HFFc6 (cell line): Measurements from ENCODE around the gene MROH2B. TPM values are rescaled to one million over a fixed set of nuclear protein-coding genes. Genes with fewer than 3 reads are reported as not detected.

Experiments used
- DNase-seq: peaks from one replicate; pipeline ENCODE4 v3.0.0-alpha.2; 2018
- H3K27ac Mint-ChIP-seq: 2 replicates; pipeline ENCODE4 v1.8.0; 2020; ENCODE audit warnings: mild to moderate bottlenecking, mixed read lengths
- H3K27me3 Mint-ChIP-seq: 2 replicates; pipeline ENCODE4 v1.8.0; 2021; ENCODE audit warnings: mild to moderate bottlenecking, moderate library complexity, mixed read lengths; ENCODE audit not compliant: insufficient read depth
- H3K36me3 Mint-ChIP-seq: 2 replicates; pipeline ENCODE4 v1.8.0; 2021; ENCODE audit warnings: low read depth, mixed read lengths
- H3K4me1 Mint-ChIP-seq: 2 replicates; pipeline ENCODE4 v1.8.0; 2020; ENCODE audit warnings: low read depth, mixed read lengths
- H3K4me3 Mint-ChIP-seq: 2 replicates; pipeline ENCODE4 v1.8.0; 2020; ENCODE audit warnings: mild to moderate bottlenecking, moderate library complexity, mixed read lengths
- H3K9me3 Mint-ChIP-seq: 2 replicates; pipeline ENCODE4 v1.8.0; 2020; ENCODE audit warnings: mild to moderate bottlenecking, mixed read lengths
- CTCF ChIP-seq: fragments of 200-600 bp; sonication (generic); IDR thresholded peaks from 2 replicates; pipeline ENCODE4 v1.5.0; 2021; ENCODE audit warnings: antibody characterized with exemption, mild to moderate bottlenecking
- total RNA-seq, 6 experiments: library from RNA; stranded (reverse); fragmentation: NEBNext Ultra II Directional; extraction: Animal tissue kit (Norgen Biotek cat#: 25700); gene quantifications; 2 replicates in 1 of 6; 3 replicates in 5 of 6; pipeline ENCODE4 v1.2.3, GENCODE V29; 2021

The MROH2B gene
- total RNA-seq, 6 experiments from 2014 or later: not detected

GRCh38 chr5:40957048-40957447, 114.1 kb downstream of the MROH2B start:
- peaks cover 14% of the 10 kb centered on the region for H3K9me3 Mint-ChIP-seq
- TF ChIP-seq CTCF: no peak
- no peak for DNase-seq
- H3K36me3 Mint-ChIP-seq: peaks cover 8% of the 10 kb centered on the region; the same call in 1 of the 2 replicates
- H3K27me3 Mint-ChIP-seq: no peaks in the 10 kb centered on the region; the same call in 1 of the 2 replicates
- peaks cover 8% of the 10 kb centered on the region; the same call in 1 of the 2 replicates for H3K4me1 Mint-ChIP-seq
- no peak overlapping the region for H3K4me3 Mint-ChIP-seq
- no peak overlapping the region for H3K27ac Mint-ChIP-seq

GRCh38 chr5:40955313-40955712, 115.8 kb downstream of the MROH2B start:
- H3K27ac Mint-ChIP-seq: no peak overlapping the region
- peaks cover 11% of the 10 kb centered on the region for H3K9me3 Mint-ChIP-seq
- no peak for TF ChIP-seq CTCF
- no peak overlapping the region for H3K4me3 Mint-ChIP-seq
- peaks cover 7% of the 10 kb centered on the region; the same call in 1 of the 2 replicates for H3K36me3 Mint-ChIP-seq
- peaks cover 5% of the 10 kb centered on the region; the same call in 1 of the 2 replicates for H3K4me1 Mint-ChIP-seq
- no peaks in the 10 kb centered on the region; the same call in 1 of the 2 replicates for H3K27me3 Mint-ChIP-seq
- no peak for DNase-seq

Other genes starting within 250 kb of the MROH2B start
- 1,000 to 10,000 TPM in 4 of 6 experiments, 100 to 1,000 TPM in 2; 854 to 1,142 (median 1,034) TPM for gene RPL37, start 236.1 kb downstream of the MROH2B start, total RNA-seq
- gene CARD6, start 230.0 kb downstream of the MROH2B start, total RNA-seq: 1 to 10 TPM; 1.4 to 3.7 (median 3.4) TPM
- gene C7, start 161.8 kb downstream of the MROH2B start, total RNA-seq: under 1 TPM in 2 of 6 experiments, not detected in 4; 0.05 to 0.40 TPM
- gene C6, start 142.2 kb upstream of the MROH2B start, total RNA-seq: under 1 TPM in 2 of 6 experiments, not detected in 4; 0.09 to 0.12 TPM